Common myeloid progenitor, CD34-positive (primary cell): Measurements from ENCODE around the gene HACE1.

Source experiments
- CTCF ChIA-PET: fragments of 350-600 bp; sonication (Branson Sonifier 250); formaldehyde crosslinking; loops from one replicate; lab custom pipeline; 2021; ENCODE audit warnings: antibody characterized with exemption; lab: Charles Lee
- POLR2A ChIA-PET: fragments of 350-600 bp; sonication (Branson Sonifier 250); formaldehyde crosslinking; loops from one replicate; lab custom pipeline; 2021; ENCODE audit warnings: antibody characterized with exemption; lab: Charles Lee
- DNase-seq, 3 donors: peaks; one replicate each; pipeline versions ENCODE4 v3.0.0 to v3.0.0-alpha.2; 2013
- H3K27ac ChIP-seq, 2 experiments: 1 replicate in 1 of 2; 2 replicates in 1 of 2; pipeline ENCODE4 v1.7.0; 2013; ENCODE audit warnings: inconsistent platforms in 2 of 2, low read length in 2 of 2, mild to moderate bottlenecking in 2 of 2, low read depth in 1 of 2, moderate library complexity in 1 of 2; ENCODE audit not compliant: severe bottlenecking in 2 of 2, insufficient read depth in 1 of 2, poor library complexity in 1 of 2
- H3K27me3 ChIP-seq, 5 experiments: replicated peaks in 2 of 5; 1 replicate in 3 of 5; 2 replicates in 2 of 5; pipeline versions ENCODE4 v1.6.1 to v1.7.0; 2013; ENCODE audit warnings: low read length in 4 of 5, mild to moderate bottlenecking in 2 of 5, moderate library complexity in 2 of 5, inconsistent platforms in 1 of 5; ENCODE audit not compliant: insufficient read depth in 5 of 5, control insufficient read depth in 4 of 5
- H3K36me3 ChIP-seq, 4 experiments: 1 replicate in 2 of 4; 2 replicates in 2 of 4; pipeline versions ENCODE4 v1.6.1 to v1.7.0; 2013; ENCODE audit warnings: low read length in 3 of 4, control low read depth in 1 of 4, mild to moderate bottlenecking in 1 of 4; ENCODE audit not compliant: control insufficient read depth in 4 of 4, insufficient read depth in 4 of 4
- H3K4me1 ChIP-seq, 4 experiments: 1 replicate in 3 of 4; 2 replicates in 1 of 4; pipeline versions ENCODE4 v1.6.1 to v1.7.1; 2013; ENCODE audit warnings: low read length in 3 of 4, mild to moderate bottlenecking in 3 of 4, control low read depth in 1 of 4, inconsistent platforms in 1 of 4, moderate library complexity in 1 of 4; ENCODE audit not compliant: control insufficient read depth in 4 of 4, insufficient read depth in 4 of 4; ENCODE audit errors: control extremely low read depth in 1 of 4
- H3K4me3 ChIP-seq, 7 experiments: 1 replicate in 4 of 7; 2 replicates in 3 of 7; pipeline versions ENCODE4 v1.5.1 to v1.7.0; 2013; ENCODE audit warnings: mild to moderate bottlenecking in 7 of 7, low read length in 6 of 7, moderate library complexity in 6 of 7, inconsistent platforms in 2 of 7, low read depth in 2 of 7, control low read depth in 1 of 7; ENCODE audit not compliant: insufficient read depth in 4 of 7, control insufficient read depth in 1 of 7; ENCODE audit errors: extremely low read depth in 1 of 7
- H3K9me3 ChIP-seq, 5 experiments: 1 replicate in 4 of 5; 2 replicates in 1 of 5; pipeline versions ENCODE4 v1.6.1 to v1.7.1; 2013; ENCODE audit warnings: low read length in 4 of 5, mild to moderate bottlenecking in 2 of 5, inconsistent platforms in 1 of 5, low read depth in 1 of 5, moderate library complexity in 1 of 5; ENCODE audit not compliant: control insufficient read depth in 4 of 5, insufficient read depth in 2 of 5; ENCODE audit errors: control extremely low read depth in 1 of 5
- WGBS: methylation state at CpG from one replicate; pipeline ENCODE4 v1.1.5; 2013; ENCODE audit not compliant: insufficient coverage; 5-methylcytosine and 5-hydroxymethylcytosine counted together

The HACE1 gene

GRCh38 chr6:104705916-104706442 lies 153.7 kb downstream of the HACE1 start:
- peak overlapping the region in 2 of 7 experiments; percentile 12 to 14 for H3K4me3 ChIP-seq
- ChIA-PET POLR2A (no interaction called here), CTCF (interaction anchor here (1.5 to 3.3 kb wide), 2 partner anchors 13 to 180 kb away, joined by 3 to 12 read pairs; no protein-coding TSS in a partner anchor)
- H3K27ac ChIP-seq: no peak overlapping the region
- H3K9me3 ChIP-seq: peaks cover 0 to 7% (median 1%) of the 10 kb centered on the region in 5 experiments
- no peak for DNase-seq
- no peaks in the 10 kb centered on the region for H3K27me3 ChIP-seq
- peaks cover 0 to 4% (median 0%) of the 10 kb centered on the region in 4 experiments for H3K36me3 ChIP-seq
- H3K4me1 ChIP-seq: peaks cover 34 to 62% (median 47%) of the 10 kb centered on the region in 4 experiments
- WGBS: no CpG with 5 or more reads among the region's 5 CpGs

- DNase-seq: peak; percentile 83 to 92 (median 88)
- H3K4me1 ChIP-seq: peaks cover 34 to 70% (median 49%) of the 10 kb centered on the region in 4 experiments
- H3K9me3 ChIP-seq: peaks cover 0 to 7% (median 1%) of the 10 kb centered on the region in 5 experiments
- peaks cover 0 to 4% (median 0%) of the 10 kb centered on the region in 4 experiments for H3K36me3 ChIP-seq
- H3K4me3 ChIP-seq: peak overlapping the region in 4 of 7 experiments; percentile 12 to 65 (median 44)
- ChIA-PET CTCF (interaction anchor here (1.3 to 3.3 kb wide), 3 partner anchors 12 to 179 kb away, joined by 3 to 12 read pairs (median 4); no protein-coding TSS in a partner anchor), POLR2A (no interaction called here)
- no peaks in the 10 kb centered on the region for H3K27me3 ChIP-seq
- WGBS: 2% methylated on average over 6 of the region's 8 CpGs
- H3K27ac ChIP-seq: no peak overlapping the region
These were observed 154.5 kb downstream of the HACE1 start for GRCh38 chr6:104705095-104705707.

- Histone ChIP-seq H3K36me3 (peaks cover 0 to under 1% (median 0%) of the 10 kb centered on the region in 4 experiments), H3K27me3 (no peaks in the 10 kb centered on the region), H3K4me3 (no peak overlapping the region), H3K9me3 (peaks cover 0 to 5% (median under 1%) of the 10 kb centered on the region in 5 experiments), H3K27ac (no peak overlapping the region), H3K4me1 (peaks cover 34 to 70% (median 49%) of the 10 kb centered on the region in 4 experiments)
- no peak for DNase-seq
- no CpG with 5 or more reads among the region's 3 CpGs for WGBS
- POLR2A ChIA-PET: no interaction called here
- CTCF ChIA-PET: interaction anchor here (1.3 to 3.3 kb wide), 2 partner anchors 11 to 17 kb away, joined by 4 to 12 read pairs; no protein-coding TSS in a partner anchor
These were observed 155.5 kb downstream of the HACE1 start for GRCh38 chr6:104704191-104704590.

- Histone ChIP-seq H3K9me3 (no peaks in the 10 kb centered on the region), H3K36me3 (no peaks in the 10 kb centered on the region), H3K4me3 (peak overlapping the region in 2 of 7 experiments; percentile 9 to 37), H3K27ac (no peak overlapping the region), H3K27me3 (no peaks in the 10 kb centered on the region), H3K4me1 (peaks cover 34 to 68% (median 48%) of the 10 kb centered on the region in 4 experiments)
- no peak for DNase-seq
- ChIA-PET CTCF (interaction anchor here (0.6 to 1.7 kb wide), 5 partner anchors 10 to 195 kb away, joined by 3 to 5 read pairs (median 4); no protein-coding TSS in a partner anchor), POLR2A (no interaction called here)
- 9% methylated on average over 1 of the region's 5 CpGs for WGBS
These were observed 157.4 kb downstream of the HACE1 start for GRCh38 chr6:104702126-104702841.

- Histone ChIP-seq H3K27me3 (no peaks in the 10 kb centered on the region), H3K4me3 (no peak overlapping the region), H3K27ac (no peak overlapping the region), H3K4me1 (peaks cover 28 to 55% (median 40%) of the 10 kb centered on the region in 4 experiments), H3K36me3 (no peaks in the 10 kb centered on the region), H3K9me3 (no peaks in the 10 kb centered on the region)
- ChIA-PET CTCF (interaction anchor here (0.6 to 1.7 kb wide), 5 partner anchors 8 to 753 kb away, joined by 3 to 5 read pairs (median 3); no protein-coding TSS in a partner anchor), POLR2A (no interaction called here)
- WGBS: 100% methylated on average over 3 of the region's 5 CpGs
- DNase-seq: no peak
These were observed 159.1 kb downstream of the HACE1 start for GRCh38 chr6:104700371-104701185.

- no peak for DNase-seq
- 100% methylated on average over 7 of the region's 8 CpGs for WGBS
- H3K27me3 ChIP-seq: no peaks in the 10 kb centered on the region
- H3K4me3 ChIP-seq: no peak overlapping the region
- H3K36me3 ChIP-seq: no peaks in the 10 kb centered on the region
- H3K9me3 ChIP-seq: no peaks in the 10 kb centered on the region
- ChIA-PET POLR2A (no interaction called here), CTCF (interaction anchor here (0.6 to 1.6 kb wide), 3 partner anchors 10 to 754 kb away, joined by 3 read pairs; no protein-coding TSS in a partner anchor)
- no peak overlapping the region for H3K27ac ChIP-seq
- H3K4me1 ChIP-seq: peaks cover 22 to 47% (median 33%) of the 10 kb centered on the region in 4 experiments
These were observed 160.0 kb downstream of the HACE1 start for GRCh38 chr6:104699593-104700329.
